Gastroesophageal sphincter (tissue), 3 donors: ENCODE results near the gene SGMS2.

Source experiments
- CTCF ChIP-seq, 4 experiments: fragments of 200-600 bp in 2 of 4; fragments of 450-650 bp in 2 of 4; sonication (generic) in 1 of 4; IDR thresholded peaks; one replicate each; pipeline ENCODE4 v1.5.1; 2017 to 2019; ENCODE audit warnings: antibody characterized with exemption in 4 of 4, mild to moderate bottlenecking in 2 of 4, moderate library complexity in 2 of 4
- EP300 ChIP-seq: sonication (generic); formaldehyde crosslinking; IDR thresholded peaks from one replicate; pipeline ENCODE4 v1.6.1; 2017; ENCODE audit warnings: antibody characterized with exemption, mild to moderate bottlenecking
- POLR2A ChIP-seq, 2 donors: fragments of 450-650 bp; IDR thresholded peaks; one replicate each; pipeline ENCODE4 v1.6.1; 2017; ENCODE audit warnings: antibody characterized with exemption in 2 of 2, mild to moderate bottlenecking in 2 of 2, moderate library complexity in 1 of 2
- POLR2AphosphoS5 ChIP-seq: sonication (generic); formaldehyde crosslinking; IDR thresholded peaks from one replicate; pipeline ENCODE4 v1.6.1; 2017; ENCODE audit warnings: antibody characterized with exemption

GRCh38 chr4:107831140-107831539 lies 6.4 kb downstream of the SGMS2 start:
- TF ChIP-seq POLR2A (IDR thresholded peaks at IDR 0.05) (no peak), CTCF (IDR thresholded peaks at IDR 0.05) (no peak), POLR2AphosphoS5 (no peak), EP300 (no peak)
